HEK293T (cell line): ENCODE results near the gene ARHGEF16.

ENCODE experiments used
- CTCF ChIA-PET: fragments of 350-600 bp; formaldehyde crosslinking; extraction: SDS; loops from one replicate; lab custom pipeline; 2021; ENCODE audit warnings: antibody characterized with exemption, inconsistent platforms; lab: Yijun Ruan, JAX
- POLR2A ChIA-PET: fragments of 350-600 bp; formaldehyde crosslinking; extraction: SDS; loops from one replicate; lab custom pipeline; 2020; ENCODE audit warnings: antibody characterized with exemption, inconsistent platforms; lab: Yijun Ruan, JAX
- DNase-seq: peaks from one replicate; pipeline ENCODE4 v3.0.0; 2012; ENCODE audit warnings: mixed read lengths; ENCODE audit errors: extremely low spot score
- ARNT ChIP-seq: fragments of 450-650 bp; IDR thresholded peaks from 2 replicates; pipeline ENCODE4 v1.6.1; 2017; ENCODE audit warnings: mild to moderate bottlenecking
- BHLHE40 ChIP-seq: fragments of 450-650 bp; IDR thresholded peaks from 2 replicates; pipeline ENCODE4 v1.6.1; 2016; ENCODE audit warnings: mild to moderate bottlenecking, moderate library complexity, borderline replicate concordance
- CTBP1 ChIP-seq: fragments of 450-650 bp; IDR thresholded peaks from 2 replicates; pipeline ENCODE4 v1.6.1; 2016; ENCODE audit warnings: borderline replicate concordance
- ELF4 ChIP-seq: fragments of 450-650 bp; IDR thresholded peaks from 2 replicates; pipeline ENCODE4 v1.6.1; 2017; ENCODE audit warnings: antibody characterized with exemption
- FOXA1 ChIP-seq: fragments of 450-650 bp; IDR thresholded peaks from 2 replicates; pipeline ENCODE4 v1.6.1; 2016; ENCODE audit warnings: mild to moderate bottlenecking
- FOXK2 ChIP-seq: fragments of 450-650 bp; IDR thresholded peaks from 2 replicates; pipeline ENCODE4 v1.6.1; 2016; ENCODE audit warnings: mild to moderate bottlenecking
- FOXM1 ChIP-seq: fragments of 450-650 bp; IDR thresholded peaks from 2 replicates; pipeline ENCODE4 v1.6.1; 2017; ENCODE audit warnings: mild to moderate bottlenecking, borderline replicate concordance
- HDGF ChIP-seq: fragments of 450-650 bp; IDR thresholded peaks from 2 replicates; pipeline ENCODE4 v1.6.1; 2017; ENCODE audit warnings: antibody characterized with exemption, borderline replicate concordance
- L3MBTL2 ChIP-seq: fragments of 450-650 bp; conservative IDR thresholded peaks from 2 replicates; pipeline ENCODE4 v1.6.1; 2016; ENCODE audit warnings: mild to moderate bottlenecking
- LEF1 ChIP-seq: fragments of 450-650 bp; IDR thresholded peaks from 2 replicates; pipeline ENCODE4 v1.6.1; 2017; ENCODE audit warnings: mild to moderate bottlenecking, borderline replicate concordance
- NFRKB ChIP-seq: fragments of 450-650 bp; IDR thresholded peaks from 2 replicates; pipeline ENCODE4 v1.6.1; 2016; ENCODE audit warnings: mild to moderate bottlenecking, moderate library complexity
- SP1 ChIP-seq: fragments of 450-650 bp; IDR thresholded peaks from 2 replicates; pipeline ENCODE4 v1.6.1; 2017
- SUZ12 ChIP-seq: fragments of 450-650 bp; IDR thresholded peaks from 2 replicates; pipeline ENCODE4 v1.6.1; 2016; ENCODE audit warnings: mild to moderate bottlenecking
- TARDBP ChIP-seq: fragments of 450-650 bp; IDR thresholded peaks from 2 replicates; pipeline ENCODE4 v1.6.1; 2016
- ZNF384 ChIP-seq: fragments of 450-650 bp; IDR thresholded peaks from 2 replicates; pipeline ENCODE4 v1.6.1; 2016
- TF ChIP-seq, protein P1 (sequence below): fragments of 450-650 bp; IDR thresholded peaks from 2 replicates; pipeline ENCODE4 v1.6.1; 2016

ARHGEF16 gene

DNA sequence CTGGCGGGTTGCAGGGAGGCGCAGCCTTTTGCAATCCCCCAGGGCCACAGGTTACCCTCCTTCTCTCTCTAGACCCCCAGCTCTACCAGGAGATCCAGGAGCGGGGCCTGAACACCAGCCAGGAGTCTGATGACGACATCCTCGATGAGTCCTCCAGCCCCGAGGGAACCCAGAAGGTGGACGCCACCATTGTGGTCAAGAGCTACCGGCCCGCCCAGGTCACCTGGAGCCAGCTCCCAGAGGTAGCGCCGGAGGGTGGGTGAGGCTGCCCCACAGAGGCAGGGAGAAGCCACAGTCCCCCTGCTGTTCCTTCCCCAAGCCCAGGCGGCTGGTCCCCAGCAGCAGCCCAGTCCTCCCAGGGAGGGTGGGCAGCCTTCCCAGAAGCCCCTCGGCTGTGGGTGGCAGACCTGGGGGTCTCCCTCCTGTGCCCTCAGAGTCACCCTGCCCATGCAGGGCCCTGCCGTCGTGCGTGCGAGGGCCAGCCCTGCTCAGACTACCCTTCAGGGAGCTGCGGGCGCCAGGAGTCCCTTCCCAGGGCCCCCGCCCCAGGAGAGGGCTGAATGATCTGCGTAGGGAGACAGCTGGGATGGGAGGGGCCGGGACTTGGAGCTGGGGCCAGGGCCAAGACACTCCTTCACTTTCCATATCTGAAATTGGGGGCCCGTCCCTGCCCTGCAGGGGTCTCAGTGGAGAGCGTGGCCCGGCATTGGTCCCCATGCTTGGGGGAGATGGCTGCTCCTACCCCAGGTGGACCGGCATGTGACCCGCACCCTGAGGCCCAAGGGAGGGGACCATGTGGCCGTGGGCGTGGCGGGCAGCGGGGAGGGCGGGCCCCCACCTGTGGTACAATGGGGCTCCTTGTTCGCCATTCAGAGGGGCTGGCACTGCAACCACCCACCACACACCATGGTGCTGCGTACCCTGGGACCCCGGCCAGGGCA is 12.9 kb downstream of the ARHGEF16 start:
- POLR2A ChIA-PET: no interaction called here
- CTCF ChIA-PET: no interaction called here

DNA sequence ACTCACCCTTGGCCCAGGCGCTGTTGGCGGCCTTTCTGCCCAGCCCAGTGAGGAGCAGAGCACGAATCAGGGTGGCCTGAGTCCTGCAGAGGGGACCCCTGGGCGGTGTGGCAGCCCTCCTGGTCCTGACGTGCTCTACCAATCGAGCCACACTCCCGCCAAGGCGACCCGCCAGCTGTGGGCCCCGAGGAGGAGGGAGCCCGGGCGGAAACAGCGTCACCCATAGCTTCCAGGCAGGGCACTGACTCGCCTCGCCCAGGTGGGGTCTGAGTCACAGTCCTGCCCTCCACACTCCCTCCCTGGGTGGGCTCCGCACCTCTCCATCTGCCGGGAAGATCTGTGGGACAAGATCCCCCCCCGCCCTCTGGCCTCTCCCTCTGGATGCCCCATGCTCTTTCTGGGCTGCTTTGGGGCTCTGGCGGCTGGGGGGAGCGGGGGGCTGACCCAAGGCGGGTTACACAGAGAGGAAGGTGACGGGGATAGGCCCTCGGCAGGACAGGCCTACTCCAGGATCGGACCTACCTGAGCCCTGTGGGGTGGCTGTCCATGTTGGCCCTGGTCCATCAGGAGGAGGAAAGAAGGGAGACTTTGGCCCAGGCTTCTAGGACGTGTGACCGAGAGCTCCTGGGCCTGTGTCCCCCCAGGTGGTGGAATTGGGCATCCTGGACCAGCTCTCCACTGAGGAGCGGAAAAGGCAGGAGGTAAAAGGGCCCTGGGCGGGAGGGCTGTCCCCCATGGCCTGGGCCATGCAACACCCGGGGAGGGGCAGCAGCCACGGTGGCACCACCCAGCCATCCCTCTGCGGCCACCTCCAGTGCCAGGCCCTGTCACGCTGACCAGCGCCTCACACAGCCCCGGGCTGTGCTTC is 14.0 kb downstream of the ARHGEF16 start:
- DNase-seq: no peak
- CTCF ChIA-PET: no interaction called here
- TF ChIP-seq SUZ12: no peak
- TF ChIP-seq ZNF384: no peak
- POLR2A ChIA-PET: interaction anchor here (1.0 kb wide), 1 partner anchor 10 kb away, joined by 3 read pairs; no protein-coding TSS in a partner anchor

More for the DNA sequence above, 12.9 kb downstream of the ARHGEF16 start:
- TF ChIP-seq ZNF384 (no peak), SP1 (no peak), LEF1 (no peak), FOXK2 (no peak), ELF4 (no peak), HDGF (no peak), ARNT (no peak), TARDBP (no peak), FOXA1 (no peak), L3MBTL2 (no peak), CTBP1 (no peak), FOXM1 (no peak), SUZ12 (no peak), BHLHE40 (no peak)
- TF ChIP-seq, protein P1, sequence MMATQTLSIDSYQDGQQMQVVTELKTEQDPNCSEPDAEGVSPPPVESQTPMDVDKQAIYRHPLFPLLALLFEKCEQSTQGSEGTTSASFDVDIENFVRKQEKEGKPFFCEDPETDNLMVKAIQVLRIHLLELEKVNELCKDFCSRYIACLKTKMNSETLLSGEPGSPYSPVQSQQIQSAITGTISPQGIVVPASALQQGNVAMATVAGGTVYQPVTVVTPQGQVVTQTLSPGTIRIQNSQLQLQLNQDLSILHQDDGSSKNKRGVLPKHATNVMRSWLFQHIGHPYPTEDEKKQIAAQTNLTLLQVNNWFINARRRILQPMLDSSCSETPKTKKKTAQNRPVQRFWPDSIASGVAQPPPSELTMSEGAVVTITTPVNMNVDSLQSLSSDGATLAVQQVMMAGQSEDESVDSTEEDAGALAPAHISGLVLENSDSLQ: no peak
- no peak for DNase-seq

DNA sequence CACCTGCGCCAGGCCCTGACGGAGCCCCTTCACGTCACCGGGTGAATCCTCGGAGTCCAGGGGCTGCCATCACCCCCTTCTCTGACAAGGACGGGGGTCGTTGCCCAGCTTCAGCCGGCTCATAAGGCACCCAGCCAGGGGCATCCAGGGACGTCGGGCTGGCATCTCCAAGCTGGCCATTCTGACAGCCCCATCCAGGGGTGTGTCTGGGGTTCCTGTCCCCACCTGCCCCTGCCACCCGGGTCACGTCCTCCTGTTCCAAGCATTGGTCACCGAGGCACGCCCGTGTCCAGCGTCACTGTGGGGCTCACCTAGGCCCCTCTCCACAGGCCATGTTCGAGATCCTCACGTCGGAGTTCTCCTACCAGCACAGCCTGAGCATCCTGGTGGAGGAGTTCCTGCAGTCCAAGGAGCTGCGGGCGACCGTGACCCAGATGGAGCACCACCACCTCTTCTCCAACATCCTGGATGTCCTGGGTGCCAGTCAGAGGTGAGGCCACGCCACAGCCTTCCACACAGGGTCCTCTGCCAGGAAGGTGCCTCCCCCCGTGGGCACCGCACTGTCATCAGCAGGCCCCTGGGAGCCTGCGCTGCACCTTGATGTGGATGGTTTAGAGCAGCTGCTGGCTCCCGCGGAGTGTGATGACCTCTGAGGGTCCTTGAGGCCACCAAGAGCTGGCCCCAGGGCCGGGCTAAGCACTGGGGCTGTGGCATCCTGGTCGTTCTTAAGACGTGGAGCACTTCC is 14.8 kb downstream of the ARHGEF16 start:
- ChIA-PET POLR2A (interaction anchor here (1.0 kb wide), 1 partner anchor 9 kb away, joined by 3 read pairs; no protein-coding TSS in a partner anchor), CTCF (no interaction called here)
- TF ChIP-seq SUZ12 (no peak), FOXM1 (no peak), TARDBP (no peak), ELF4 (no peak), CTBP1 (no peak), HDGF (no peak), FOXK2 (no peak), ARNT (no peak), FOXA1 (no peak), L3MBTL2 (no peak)
- DNase-seq: no peak

DNA sequence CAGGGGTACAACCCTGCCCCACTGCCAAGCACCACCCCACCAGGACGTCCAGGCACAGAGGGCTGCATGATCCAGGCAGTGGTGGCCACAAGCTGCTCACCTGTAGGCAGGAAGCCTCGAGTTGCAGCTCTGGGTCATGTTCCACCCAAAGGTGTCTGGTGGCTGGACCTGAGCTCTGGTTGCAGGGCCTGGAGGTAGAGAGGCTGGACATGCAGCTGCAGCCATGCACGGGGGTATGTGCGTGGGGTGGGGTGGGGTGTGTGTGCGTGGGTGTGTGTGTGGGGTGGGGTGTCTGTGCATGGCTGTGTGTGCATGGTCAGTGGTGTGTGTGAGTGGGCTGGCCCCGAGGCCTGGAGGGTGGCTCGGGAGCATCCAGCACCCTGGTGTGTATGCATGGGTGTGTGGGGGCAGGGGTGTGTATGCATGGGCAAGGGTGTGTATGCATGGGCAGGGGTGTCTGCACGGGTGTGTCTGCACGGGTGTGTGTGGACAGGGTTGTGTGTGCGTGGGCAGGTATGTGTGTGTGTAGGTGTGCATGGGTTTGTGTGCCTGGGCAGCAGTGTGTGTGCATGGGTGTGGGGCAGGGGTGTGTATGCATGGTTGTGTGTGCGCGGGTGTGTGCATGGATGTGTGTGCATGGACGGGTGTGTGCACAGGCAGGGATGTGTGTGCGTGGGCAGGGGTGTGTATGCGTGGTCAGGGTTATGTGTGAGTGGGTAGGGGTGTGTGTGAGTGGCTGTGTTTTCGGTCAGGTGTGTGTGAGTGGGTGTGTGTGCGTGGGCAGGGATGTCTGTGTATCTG is 15.6 kb downstream of the ARHGEF16 start:
- TF ChIP-seq ELF4: no peak
- no peak for TF ChIP-seq L3MBTL2
- no peak for TF ChIP-seq NFRKB
- TF ChIP-seq HDGF: no peak
- no peak for TF ChIP-seq FOXK2
- no peak for TF ChIP-seq FOXM1
- TF ChIP-seq SUZ12: no peak
- no peak for TF ChIP-seq SP1
- TF ChIP-seq FOXA1: no peak
- TF ChIP-seq ZNF384: no peak
- no peak for TF ChIP-seq LEF1
- no peak for TF ChIP-seq CTBP1
- TF ChIP-seq, protein P1: no peak
- no peak for TF ChIP-seq BHLHE40
- TF ChIP-seq TARDBP: no peak
- no peak for TF ChIP-seq ARNT
- ChIA-PET POLR2A (no interaction called here), CTCF (no interaction called here)

DNA sequence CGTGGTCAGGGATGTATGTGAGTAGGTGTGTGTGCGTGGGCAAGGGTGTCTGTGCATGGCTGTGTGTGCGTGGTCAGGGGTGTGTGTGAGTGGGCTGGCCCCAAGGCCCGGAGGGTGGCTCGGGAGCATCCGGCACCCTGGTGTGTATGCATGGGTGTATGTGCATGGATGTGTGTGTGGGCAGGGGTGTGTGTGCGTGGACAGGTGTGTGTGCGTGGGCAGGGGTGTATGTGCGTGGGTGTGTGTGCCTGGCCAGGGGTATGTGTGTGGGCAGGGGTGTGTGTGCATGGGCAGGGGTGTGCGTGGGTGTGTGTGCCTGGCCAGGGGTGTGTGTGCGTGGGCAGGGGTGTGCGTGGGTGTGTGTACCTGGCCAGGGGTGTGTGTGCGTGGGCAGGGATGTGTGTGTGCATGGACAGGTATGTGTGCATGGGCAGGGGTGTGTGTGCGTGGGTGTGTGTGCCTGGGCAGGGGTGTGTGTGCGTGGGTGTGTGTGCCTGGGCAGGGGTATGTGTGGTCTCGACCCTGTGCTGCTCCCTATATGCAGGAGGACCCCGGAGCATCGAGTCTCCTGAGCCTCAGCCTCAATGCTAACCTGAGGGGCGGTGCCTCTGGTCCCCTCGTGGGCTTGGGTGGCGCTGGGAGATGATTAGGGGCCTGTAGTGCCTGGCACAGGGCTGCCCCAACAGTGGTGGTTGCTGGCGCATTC is 16.3 kb downstream of the ARHGEF16 start:
- CTCF ChIA-PET: interaction anchor here (0.8 to 2.1 kb wide), 3 partner anchors 14 to 94 kb away, joined by 3 to 19 read pairs (median 5); no protein-coding TSS in a partner anchor

More for the DNA sequence above, 15.6 kb downstream of the ARHGEF16 start:
- DNase-seq: no peak

More for the DNA sequence above, 16.3 kb downstream of the ARHGEF16 start:
- TF ChIP-seq NFRKB (no peak), HDGF (no peak), L3MBTL2 (no peak), ARNT (no peak)
- POLR2A ChIA-PET: interaction anchor here (0.7 kb wide), 1 partner anchor 18 kb away, joined by 3 read pairs; no protein-coding TSS in a partner anchor
- no peak for DNase-seq
